PC-9 (cell line): ENCODE measurements around the gene CDK3. TPM values are rescaled to one million over a fixed set of nuclear protein-coding genes. Genes with fewer than 3 reads are reported as not detected.
A peak's percentile ranks its signal among the peaks of the same experiment; 100 is the strongest.

ENCODE experiments used
- BruUV-seq: library from RNA; stranded (reverse); fragments of 400-500 nt; replicated peaks from 2 replicates; lab custom pipeline; 2021; lab: Mats Ljungman, UMichigan
- CTCF ChIA-PET: fragments of 300-600 bp; sonication (Branson Sonifier 250); formaldehyde crosslinking; loops from one replicate; lab custom pipeline; 2022; ENCODE audit warnings: antibody characterized with exemption; lab: Charles Lee
- POLR2A ChIA-PET: fragments of 300-600 bp; sonication (Branson Sonifier 250); formaldehyde crosslinking; loops from one replicate; lab custom pipeline; 2022; ENCODE audit warnings: antibody characterized with exemption; ENCODE audit not compliant: unreplicated experiment; lab: Charles Lee
- DNase-seq, 2 experiments: peaks; one replicate each; pipeline versions ENCODE4 v3.0.0 to v3.0.0-alpha.2; 2015 to 2022; ENCODE audit warnings: mixed read lengths in 1 of 2
- H2AFZ ChIP-seq: fragments of 200-600 bp; sonication (generic); 2 replicates; pipeline ENCODE4 v1.8.1; 2017; ENCODE audit warnings: antibody characterized with exemption
- H3F3A ChIP-seq: fragments of 200-600 bp; sonication (generic); 2 replicates; pipeline ENCODE4 v1.8.1; 2017; ENCODE audit warnings: antibody characterized with exemption, mild to moderate bottlenecking, low read depth; ENCODE audit not compliant: insufficient read depth
- H3K27ac ChIP-seq: fragments of 200-600 bp; sonication (generic); 2 replicates; pipeline ENCODE4 v1.6.1; 2016; ENCODE audit warnings: mixed run types
- H3K27me3 ChIP-seq: fragments of 200-600 bp; sonication (generic); 2 replicates; pipeline ENCODE4 v1.6.1; 2016; ENCODE audit warnings: low read depth, mixed run types; ENCODE audit not compliant: insufficient read depth
- H3K36me3 ChIP-seq: fragments of 200-600 bp; sonication (generic); 2 replicates; pipeline ENCODE4 v1.6.1; 2016; ENCODE audit warnings: low read depth, mixed run types
- H3K4me1 ChIP-seq: fragments of 200-600 bp; sonication (generic); replicated peaks from 2 replicates; pipeline ENCODE4 v1.6.1; 2016; ENCODE audit warnings: mixed run types; ENCODE audit not compliant: insufficient read depth
- H3K4me2 ChIP-seq: fragments of 200-600 bp; sonication (generic); 2 replicates; pipeline ENCODE4 v1.6.1; 2017; ENCODE audit warnings: mixed run types
- H3K4me3 ChIP-seq: fragments of 200-600 bp; sonication (generic); 2 replicates; pipeline ENCODE4 v1.6.1; 2016; ENCODE audit warnings: mixed run types
- H3K79me2 ChIP-seq: fragments of 200-600 bp; sonication (generic); 2 replicates; pipeline ENCODE4 v1.6.1; 2017; ENCODE audit warnings: low read depth, mixed run types
- H3K9me2 ChIP-seq: fragments of 200-600 bp; sonication (generic); 2 replicates; pipeline ENCODE4 v1.8.1; 2017; ENCODE audit warnings: mild to moderate bottlenecking; ENCODE audit not compliant: insufficient read depth
- H3K9me3 ChIP-seq: fragments of 200-600 bp; sonication (generic); 2 replicates; pipeline ENCODE4 v1.8.1; 2016; ENCODE audit warnings: low read depth; ENCODE audit not compliant: insufficient read depth
- H4K20me1 ChIP-seq: fragments of 200-600 bp; sonication (generic); 2 replicates; pipeline ENCODE4 v1.8.1; 2017; ENCODE audit not compliant: insufficient read depth
- EZH2 ChIP-seq: fragments of 200-600 bp; sonication (generic); IDR thresholded peaks from 2 replicates; pipeline ENCODE4 v1.8.0; 2017; ENCODE audit warnings: antibody characterized with exemption, low read depth
- intact Hi-C: fragments of 100-400 bp; cut with micrococcal nuclease; formaldehyde crosslinking; loops from one replicate; pipeline ENCODE4 v1.10.0; 2022; ENCODE audit not compliant: unreplicated experiment
- total RNA-seq: library from RNA; stranded (reverse); gene quantifications from 2 replicates; pipeline ENCODE4 v1.2.3, GENCODE V29; 2021
- TF ChIP-seq, protein P1 (sequence below): fragments of 200-600 bp; sonication (generic); conservative IDR thresholded peaks from 2 replicates; pipeline ENCODE4 v1.6.1; 2017; ENCODE audit warnings: mixed run types, antibody characterized with exemption, mild to moderate bottlenecking, moderate library complexity

Gene CDK3
- total RNA-seq, 1 experiment from 2014 or later, result 12.3 TPM

DNA sequence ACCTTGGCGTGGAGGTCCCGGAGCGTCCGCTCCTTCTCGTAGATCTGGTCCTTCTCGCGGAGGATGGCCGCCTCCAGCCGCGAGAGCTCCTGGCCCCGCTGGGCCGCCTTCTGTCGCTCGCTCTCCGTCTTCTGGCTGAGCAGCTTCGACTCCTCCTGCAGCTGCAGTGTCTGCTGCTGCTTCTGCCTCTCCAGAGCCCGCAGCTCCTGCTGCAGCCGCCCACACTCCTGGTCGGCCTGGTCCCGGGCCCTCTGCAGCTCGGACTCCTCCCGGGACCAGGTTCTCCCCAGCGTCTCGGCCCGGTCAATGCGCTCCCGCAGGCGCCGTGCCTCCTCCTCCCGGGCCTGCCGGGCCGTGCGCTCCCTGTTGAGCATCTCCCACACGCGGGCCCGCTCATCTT lies 7.6 kb downstream of the CDK3 start:
- Histone ChIP-seq H4K20me1 (no peaks in the 10 kb centered on the region), H3K79me2 (no peaks in the 10 kb centered on the region), H3K9me2 (no peaks in the 10 kb centered on the region), H3K4me1 (no peaks in the 10 kb centered on the region; the same call in 1 of the 2 replicates), H3K4me3 (no peak overlapping the region), H3F3A (peaks cover 10% of the 10 kb centered on the region; the same call in 1 of the 2 replicates), H3K4me2 (no peak overlapping the region), H3K27me3 (no peaks in the 10 kb centered on the region), H3K27ac (no peak overlapping the region), H3K36me3 (no peaks in the 10 kb centered on the region), H3K9me3 (no peaks in the 10 kb centered on the region), H2AFZ (no peak overlapping the region)
- POLR2A ChIA-PET, result no interaction called here
- CTCF ChIA-PET, result no interaction called here
- TF ChIP-seq EZH2, result no peak
- TF ChIP-seq, protein P1, sequence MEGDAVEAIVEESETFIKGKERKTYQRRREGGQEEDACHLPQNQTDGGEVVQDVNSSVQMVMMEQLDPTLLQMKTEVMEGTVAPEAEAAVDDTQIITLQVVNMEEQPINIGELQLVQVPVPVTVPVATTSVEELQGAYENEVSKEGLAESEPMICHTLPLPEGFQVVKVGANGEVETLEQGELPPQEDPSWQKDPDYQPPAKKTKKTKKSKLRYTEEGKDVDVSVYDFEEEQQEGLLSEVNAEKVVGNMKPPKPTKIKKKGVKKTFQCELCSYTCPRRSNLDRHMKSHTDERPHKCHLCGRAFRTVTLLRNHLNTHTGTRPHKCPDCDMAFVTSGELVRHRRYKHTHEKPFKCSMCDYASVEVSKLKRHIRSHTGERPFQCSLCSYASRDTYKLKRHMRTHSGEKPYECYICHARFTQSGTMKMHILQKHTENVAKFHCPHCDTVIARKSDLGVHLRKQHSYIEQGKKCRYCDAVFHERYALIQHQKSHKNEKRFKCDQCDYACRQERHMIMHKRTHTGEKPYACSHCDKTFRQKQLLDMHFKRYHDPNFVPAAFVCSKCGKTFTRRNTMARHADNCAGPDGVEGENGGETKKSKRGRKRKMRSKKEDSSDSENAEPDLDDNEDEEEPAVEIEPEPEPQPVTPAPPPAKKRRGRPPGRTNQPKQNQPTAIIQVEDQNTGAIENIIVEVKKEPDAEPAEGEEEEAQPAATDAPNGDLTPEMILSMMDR, result no peak
- intact Hi-C loops, result loop anchor here (10.0 kb wide), 1 partner anchor 233 kb away; a partner anchor contains a TSS
- DNase-seq, result no peak
- no TSS peak for BruUV-seq

DNA sequence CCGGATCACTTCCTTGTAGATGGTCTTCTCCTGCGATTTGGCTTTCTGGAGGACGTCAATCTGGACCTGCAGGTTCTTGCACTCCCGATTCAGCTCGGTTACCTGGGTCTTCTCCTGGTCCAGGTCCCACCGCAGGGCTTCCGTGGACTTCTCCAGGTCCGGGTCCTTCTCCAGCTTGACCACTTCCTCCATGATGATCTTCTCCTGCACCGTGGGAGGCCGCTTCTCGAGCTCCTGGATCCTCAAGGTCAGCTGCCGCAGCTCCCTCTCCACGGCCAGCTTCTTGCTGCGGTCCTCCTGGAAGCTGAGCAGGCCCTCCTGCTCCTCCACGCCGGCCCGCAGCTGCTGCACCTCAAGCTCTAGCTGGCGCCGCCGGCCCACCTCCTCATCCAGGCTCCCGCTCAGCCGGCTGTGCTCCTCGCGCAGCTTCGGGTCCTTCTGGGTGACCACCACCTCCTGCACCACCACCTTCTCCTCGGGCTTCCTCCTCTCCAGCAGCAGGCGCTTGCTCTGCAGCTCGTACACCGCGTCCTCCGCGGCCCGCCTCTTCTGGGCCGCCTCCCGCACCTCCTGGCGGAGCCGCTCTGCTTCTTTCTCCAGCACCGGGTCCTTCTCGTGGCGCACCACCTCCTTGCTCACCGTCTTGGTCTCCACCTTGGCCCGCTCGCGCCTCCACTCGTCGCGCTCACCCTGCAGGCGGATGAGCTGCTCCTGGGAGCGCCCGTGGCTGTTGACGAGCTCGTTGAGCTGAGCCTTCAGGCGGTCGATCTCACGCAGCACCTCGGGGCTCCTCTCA lies 8.2 kb downstream of the CDK3 start:
- no peak overlapping the region for H3K4me3 ChIP-seq
- ChIA-PET POLR2A (no interaction called here), CTCF (no interaction called here)
- H3K9me3 ChIP-seq, result no peaks in the 10 kb centered on the region
- no peaks in the 10 kb centered on the region for H4K20me1 ChIP-seq
- no peaks in the 10 kb centered on the region for H3K27me3 ChIP-seq
- no peaks in the 10 kb centered on the region for H3K9me2 ChIP-seq
- H3K4me1 ChIP-seq, result no peaks in the 10 kb centered on the region; the same call in 1 of the 2 replicates
- H3K4me2 ChIP-seq, result no peak overlapping the region
- TF ChIP-seq, protein P1, result no peak
- no peak for TF ChIP-seq EZH2
- intact Hi-C loops, result loop anchor here (10.0 kb wide), 1 partner anchor 234 kb away; a partner anchor contains a TSS
- no peak overlapping the region for H3K27ac ChIP-seq
- H3K36me3 ChIP-seq, result no peaks in the 10 kb centered on the region
- no TSS peak for BruUV-seq
- DNase-seq, result no peak
- H3K79me2 ChIP-seq, result no peaks in the 10 kb centered on the region
- H2AFZ ChIP-seq, result no peak overlapping the region
- peaks cover 10% of the 10 kb centered on the region; the same call in 1 of the 2 replicates for H3F3A ChIP-seq

DNA sequence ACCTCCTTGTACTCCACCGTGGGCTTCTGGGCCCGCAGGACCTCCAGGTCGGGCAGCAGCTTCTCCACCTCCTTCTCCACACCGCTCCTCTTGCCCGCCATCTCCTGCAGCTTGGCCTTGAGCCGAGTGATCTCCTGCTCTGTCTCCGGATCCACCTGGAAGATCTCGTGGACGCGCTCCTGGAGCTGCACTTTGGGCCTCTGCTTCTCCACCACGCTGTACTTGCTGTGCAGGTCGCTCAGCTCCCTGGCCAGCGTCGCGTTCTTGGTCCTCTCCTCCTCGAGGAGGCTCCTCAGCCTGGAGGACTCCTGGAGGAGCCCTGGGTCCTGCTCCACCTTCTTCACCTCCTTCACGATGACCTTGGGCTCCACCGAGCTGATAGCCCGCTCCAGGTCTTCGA lies 8.8 kb downstream of the CDK3 start:
- Histone ChIP-seq H3K36me3 (no peaks in the 10 kb centered on the region), H3K9me3 (no peaks in the 10 kb centered on the region), H3K27me3 (no peaks in the 10 kb centered on the region), H2AFZ (no peak overlapping the region), H3K27ac (no peak overlapping the region), H3F3A (peaks cover 10% of the 10 kb centered on the region; the same call in 1 of the 2 replicates), H4K20me1 (no peaks in the 10 kb centered on the region), H3K4me2 (no peak overlapping the region), H3K9me2 (no peaks in the 10 kb centered on the region), H3K79me2 (no peaks in the 10 kb centered on the region), H3K4me3 (no peak overlapping the region), H3K4me1 (no peaks in the 10 kb centered on the region; the same call in 1 of the 2 replicates)
- CTCF ChIA-PET, result no interaction called here
- DNase-seq, result no peak
- no peak for TF ChIP-seq EZH2
- TF ChIP-seq, protein P1, result no peak
- intact Hi-C loops, result loop anchor here (10.0 kb wide), 1 partner anchor 235 kb away; a partner anchor contains a TSS
- TSS peak; percentile 8 for BruUV-seq
- POLR2A ChIA-PET, result no interaction called here
